Measurements from ENCODE around the gene ZBTB46. TPM values are rescaled to one million over a fixed set of nuclear protein-coding genes. Genes with fewer than 3 reads are reported as not detected.

Gene ZBTB46
- total RNA-seq, 4 donors from 2014 or later = 1.2 to 6.7 (median 5.7) TPM

DNA sequence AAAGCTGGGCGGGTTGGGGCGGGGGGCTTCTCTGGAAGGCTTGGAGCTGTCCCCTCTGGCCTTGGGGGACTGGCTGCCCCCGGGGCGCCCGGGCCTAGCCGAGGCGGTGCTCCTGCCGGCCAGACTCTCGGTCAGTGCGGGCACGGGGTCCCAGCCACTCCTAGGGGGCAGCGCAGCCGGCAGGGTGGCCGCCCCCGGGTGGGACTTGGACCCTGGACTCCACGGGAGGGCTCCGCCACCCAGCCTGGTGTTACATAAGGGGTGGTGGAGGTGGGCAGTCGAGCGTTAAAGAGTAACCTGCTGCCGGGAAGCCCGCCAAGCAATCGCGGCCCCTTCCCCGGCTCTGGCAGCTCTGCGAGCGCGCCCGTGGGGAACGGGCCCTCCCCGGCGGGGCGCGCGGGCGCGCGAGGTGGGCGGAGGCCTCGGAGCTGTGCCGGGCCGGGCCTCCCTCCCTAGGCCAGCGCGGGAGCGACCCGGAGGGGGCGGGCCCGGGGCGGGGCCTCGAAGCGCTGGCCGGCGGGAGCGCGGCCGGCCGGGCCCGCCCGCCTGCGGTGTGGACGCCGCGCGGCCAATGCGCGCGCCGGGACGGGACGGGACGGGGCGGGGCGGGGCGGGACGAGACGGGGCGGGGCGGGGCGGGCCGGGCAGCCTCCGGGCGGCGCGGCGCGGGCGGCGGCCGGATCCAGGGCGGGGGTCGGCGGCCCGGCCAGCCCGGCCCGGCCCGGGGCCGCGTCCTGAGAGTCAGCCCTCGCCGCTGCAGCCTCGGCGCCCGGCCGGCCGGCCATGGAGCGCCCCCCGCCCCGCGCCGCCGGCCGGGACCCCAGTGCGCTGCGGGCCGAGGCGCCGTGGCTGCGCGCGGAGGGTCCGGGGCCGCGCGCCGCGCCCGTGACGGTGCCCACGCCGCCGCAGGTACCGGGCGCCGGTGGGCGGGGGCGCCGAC, 91.7 kb downstream of the ZBTB46 start, which contains the start of gene SLC2A4RG:
TSS of gene SLC2A4RG (plus strand) at position 647 of the 940 bp plus-strand sequence. CDS start at position 784, 137 bp downstream.
- intact Hi-C loops (cut with DNase I; ENCODE audit: low total_unique reads) = no loop called here

DNA sequence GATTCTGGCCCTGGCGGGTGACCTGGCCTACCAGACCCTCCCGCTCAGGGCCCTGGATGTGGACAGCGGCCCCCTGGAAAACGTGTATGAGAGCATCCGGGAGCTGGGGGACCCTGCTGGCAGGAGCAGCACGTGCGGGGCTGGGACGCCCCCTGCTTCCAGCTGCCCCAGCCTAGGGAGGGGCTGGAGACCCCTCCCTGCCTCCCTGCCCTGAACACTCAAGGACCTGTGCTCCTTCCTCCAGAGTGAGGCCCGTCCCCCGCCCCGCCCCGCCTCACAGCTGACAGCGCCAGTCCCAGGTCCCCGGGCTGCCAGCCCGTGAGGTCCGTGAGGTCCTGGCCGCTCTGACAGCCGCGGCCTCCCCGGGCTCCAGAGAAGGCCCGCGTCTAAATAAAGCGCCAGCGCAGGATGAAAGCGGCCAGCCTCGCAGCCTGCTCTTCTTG, 92.4 kb downstream of the ZBTB46 start:
- TF ChIP-seq, protein P1, sequence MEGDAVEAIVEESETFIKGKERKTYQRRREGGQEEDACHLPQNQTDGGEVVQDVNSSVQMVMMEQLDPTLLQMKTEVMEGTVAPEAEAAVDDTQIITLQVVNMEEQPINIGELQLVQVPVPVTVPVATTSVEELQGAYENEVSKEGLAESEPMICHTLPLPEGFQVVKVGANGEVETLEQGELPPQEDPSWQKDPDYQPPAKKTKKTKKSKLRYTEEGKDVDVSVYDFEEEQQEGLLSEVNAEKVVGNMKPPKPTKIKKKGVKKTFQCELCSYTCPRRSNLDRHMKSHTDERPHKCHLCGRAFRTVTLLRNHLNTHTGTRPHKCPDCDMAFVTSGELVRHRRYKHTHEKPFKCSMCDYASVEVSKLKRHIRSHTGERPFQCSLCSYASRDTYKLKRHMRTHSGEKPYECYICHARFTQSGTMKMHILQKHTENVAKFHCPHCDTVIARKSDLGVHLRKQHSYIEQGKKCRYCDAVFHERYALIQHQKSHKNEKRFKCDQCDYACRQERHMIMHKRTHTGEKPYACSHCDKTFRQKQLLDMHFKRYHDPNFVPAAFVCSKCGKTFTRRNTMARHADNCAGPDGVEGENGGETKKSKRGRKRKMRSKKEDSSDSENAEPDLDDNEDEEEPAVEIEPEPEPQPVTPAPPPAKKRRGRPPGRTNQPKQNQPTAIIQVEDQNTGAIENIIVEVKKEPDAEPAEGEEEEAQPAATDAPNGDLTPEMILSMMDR (IDR thresholded peaks at IDR 0.05) = no peak
- no peak for TF ChIP-seq POLR2A (IDR thresholded peaks at IDR 0.05)
- peak; percentile 44 to 95 for DNase-seq (ENCODE audit: low spot score in 2 of 2)
- 0 to 15% methylated on average over 6 to 18 of the region's 26 CpGs for WGBS, 2 donors

More for the DNA sequence above, 91.7 kb downstream of the ZBTB46 start, which contains the start of gene SLC2A4RG:
- TF ChIP-seq, protein P1 (IDR thresholded peaks at IDR 0.05) = no peak
- no peak for TF ChIP-seq POLR2A (IDR thresholded peaks at IDR 0.05)
- peak; percentile 51 to 93 for DNase-seq (ENCODE audit: low spot score in 2 of 2)
- peak within 1 kb of the TSS; percentile 37 for H3K4me3 ChIP-seq (ENCODE audit: low read depth, poor library complexity, severe bottlenecking)
- WGBS, 2 donors = 0 to 15% methylated on average over 1 to 4 of the region's 136 CpGs

DNA sequence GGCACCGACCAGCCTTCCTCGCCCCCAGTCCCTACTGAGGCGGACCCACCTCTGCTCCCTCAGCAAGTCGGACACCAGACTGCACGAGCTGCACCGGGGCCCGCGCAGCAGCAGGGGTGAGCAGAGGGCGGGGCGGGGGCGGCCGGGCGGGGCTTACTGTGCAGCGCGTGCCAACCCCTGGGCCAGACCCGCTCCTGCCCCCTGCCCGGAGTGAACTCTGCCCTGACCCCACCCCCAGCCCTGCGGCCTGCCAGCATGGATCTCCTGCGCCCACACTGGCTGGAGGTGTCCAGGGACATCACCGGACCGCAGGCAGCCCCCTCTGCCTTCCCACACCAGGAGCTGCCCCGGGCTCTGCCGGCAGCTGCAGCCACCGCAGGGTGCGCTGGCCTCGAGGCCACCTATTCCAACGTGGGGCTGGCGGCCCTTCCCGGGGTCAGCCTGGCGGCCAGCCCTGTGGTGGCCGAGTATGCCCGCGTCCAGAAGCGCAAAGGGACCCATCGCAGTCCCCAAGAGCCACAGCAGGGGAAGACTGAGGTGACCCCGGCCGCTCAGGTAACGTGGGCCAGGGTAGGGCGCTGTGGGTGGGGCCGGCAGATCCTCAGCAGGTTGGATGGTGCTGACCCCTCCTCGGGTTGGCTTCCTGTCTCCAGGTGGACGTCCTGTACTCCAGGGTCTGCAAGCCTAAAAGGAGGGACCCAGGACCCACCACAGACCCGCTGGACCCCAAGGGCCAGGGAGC, 92.9 kb downstream of the ZBTB46 start:
- TF ChIP-seq, protein P1 (IDR thresholded peaks at IDR 0.05) = no peak
- TF ChIP-seq POLR2A (IDR thresholded peaks at IDR 0.05) = no peak
- no peak overlapping the region for H3K4me3 ChIP-seq (ENCODE audit: low read depth, poor library complexity, severe bottlenecking)
- peak in 1 of 2 donors; percentile 85 for DNase-seq (ENCODE audit: low spot score in 2 of 2)
- intact Hi-C loops (cut with DNase I; ENCODE audit: low total_unique reads) = no loop called here
- WGBS, 2 donors = 0 to 30% methylated on average over 2 to 5 of the region's 43 CpGs

More for the DNA sequence above, 92.4 kb downstream of the ZBTB46 start:
- no peak overlapping the region for H3K4me3 ChIP-seq (ENCODE audit: low read depth, poor library complexity, severe bottlenecking)
- intact Hi-C loops (cut with DNase I; ENCODE audit: low total_unique reads) = no loop called here

DNA sequence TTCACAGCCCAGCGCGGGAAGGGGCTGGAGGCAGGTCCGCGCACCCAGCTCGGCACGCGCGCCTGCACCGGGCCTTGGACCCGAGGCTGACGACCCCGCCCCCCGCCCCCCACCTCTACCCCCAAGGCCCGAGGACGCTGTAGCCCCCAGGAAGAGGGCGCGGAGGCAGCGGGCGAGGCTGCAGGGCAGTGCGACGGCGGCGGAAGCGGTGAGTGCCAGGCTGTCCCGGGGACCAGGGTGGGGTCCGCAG, 93.4 kb downstream of the ZBTB46 start:
- intact Hi-C loops (cut with DNase I; ENCODE audit: low total_unique reads) = no loop called here
- no peak for DNase-seq (ENCODE audit: low spot score in 2 of 2)
- 0 to 9% methylated on average over 2 to 26 of the region's 26 CpGs for WGBS, 2 donors
- H3K4me3 ChIP-seq (ENCODE audit: low read depth, poor library complexity, severe bottlenecking) = no peak overlapping the region
- TF ChIP-seq, protein P1 (IDR thresholded peaks at IDR 0.05) = no peak
- TF ChIP-seq POLR2A (IDR thresholded peaks at IDR 0.05) = no peak

DNA sequence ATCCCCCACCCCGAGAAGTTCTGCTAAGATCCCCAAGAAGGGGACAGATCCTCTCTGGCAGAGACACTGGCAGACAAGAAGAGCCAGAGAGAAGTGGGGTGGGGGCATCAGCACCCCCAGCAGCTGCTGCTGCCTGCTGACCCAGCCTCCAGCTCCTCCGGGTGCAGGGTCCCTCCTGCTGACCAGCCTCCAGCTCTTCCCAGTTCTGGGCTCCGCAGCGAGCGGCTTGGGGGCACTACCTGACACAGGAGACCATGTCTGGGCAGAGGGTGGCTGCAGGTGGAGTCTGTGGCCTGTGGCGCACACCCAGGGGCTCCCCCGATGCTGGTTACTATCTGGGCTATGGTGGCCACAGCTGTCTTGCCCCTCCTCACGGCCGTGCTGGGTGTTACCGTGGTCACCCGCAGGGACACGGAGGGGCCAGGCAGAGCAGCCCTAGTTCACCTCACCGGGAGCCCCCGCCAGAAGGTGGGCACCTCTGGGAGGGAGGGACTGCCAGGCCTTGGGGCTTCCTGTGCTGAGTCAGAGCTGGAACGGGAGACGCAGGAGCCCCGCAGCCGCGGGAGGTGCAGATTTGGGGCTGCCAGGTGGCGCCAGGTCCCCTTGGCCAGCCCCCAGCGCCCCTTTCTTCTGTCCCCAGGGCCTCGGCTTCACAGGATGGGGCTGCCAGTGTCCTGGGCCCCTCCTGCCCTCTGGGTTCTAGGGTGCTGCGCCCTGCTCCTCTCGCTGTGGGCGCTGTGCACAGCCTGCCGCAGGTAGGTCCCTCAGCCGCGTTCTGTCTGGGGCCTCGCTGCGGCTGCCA, 94.0 kb downstream of the ZBTB46 start:
- peak in 1 of 2 donors; percentile 86 for DNase-seq (ENCODE audit: low spot score in 2 of 2)
- 22 to 44% methylated on average over 13 to 20 of the region's 30 CpGs for WGBS, 2 donors
- intact Hi-C loops (cut with DNase I; ENCODE audit: low total_unique reads) = no loop called here
- H3K4me3 ChIP-seq (ENCODE audit: low read depth, poor library complexity, severe bottlenecking) = no peak overlapping the region
- TF ChIP-seq, protein P1 (IDR thresholded peaks at IDR 0.05) = no peak
- no peak for TF ChIP-seq POLR2A (IDR thresholded peaks at IDR 0.05)

Measured in lower leg skin (tissue), 4 donors.